HEK293T (cell line): ENCODE data around the gene ARID1B.

ENCODE experiments used
- ARNT ChIP-seq: fragments of 450-650 bp; IDR thresholded peaks from 2 replicates; pipeline ENCODE4 v1.6.1; 2017; ENCODE audit warnings: mild to moderate bottlenecking
- CTBP1 ChIP-seq: fragments of 450-650 bp; IDR thresholded peaks from 2 replicates; pipeline ENCODE4 v1.6.1; 2016; ENCODE audit warnings: borderline replicate concordance
- ELF4 ChIP-seq: fragments of 450-650 bp; IDR thresholded peaks from 2 replicates; pipeline ENCODE4 v1.6.1; 2017; ENCODE audit warnings: antibody characterized with exemption
- FOXM1 ChIP-seq: fragments of 450-650 bp; IDR thresholded peaks from 2 replicates; pipeline ENCODE4 v1.6.1; 2017; ENCODE audit warnings: mild to moderate bottlenecking, borderline replicate concordance
- HDGF ChIP-seq: fragments of 450-650 bp; IDR thresholded peaks from 2 replicates; pipeline ENCODE4 v1.6.1; 2017; ENCODE audit warnings: antibody characterized with exemption, borderline replicate concordance
- NFRKB ChIP-seq: fragments of 450-650 bp; IDR thresholded peaks from 2 replicates; pipeline ENCODE4 v1.6.1; 2016; ENCODE audit warnings: mild to moderate bottlenecking, moderate library complexity
- PKNOX1 ChIP-seq: fragments of 450-650 bp; IDR thresholded peaks from 2 replicates; pipeline ENCODE4 v1.6.1; 2016
- SP1 ChIP-seq: fragments of 450-650 bp; IDR thresholded peaks from 2 replicates; pipeline ENCODE4 v1.6.1; 2017
- ZNF384 ChIP-seq: fragments of 450-650 bp; IDR thresholded peaks from 2 replicates; pipeline ENCODE4 v1.6.1; 2016

- no peak for TF ChIP-seq HDGF
- no peak for TF ChIP-seq SP1
- TF ChIP-seq ARNT, result no peak
- no peak for TF ChIP-seq ZNF384
- TF ChIP-seq ELF4, result no peak
- TF ChIP-seq CTBP1, result no peak
- TF ChIP-seq FOXM1, result no peak
- no peak for TF ChIP-seq NFRKB
- no peak for TF ChIP-seq PKNOX1
Observed at GRCh38 chr6:156881687-156882629, 104.8 kb downstream of the ARID1B start.
